ENCODE measurements around the gene NTRK3. TPM values are rescaled to one million over a fixed set of nuclear protein-coding genes. Genes with fewer than 3 reads are reported as not detected.

The NTRK3 gene
- total RNA-seq, 1 donor from 2014 or later: not detected

GRCh38 chr15:88196961-88197360, 59.6 kb downstream of the NTRK3 start:
- ChIA-PET POLR2A (no interaction called here), CTCF (no interaction called here)
- Mint-ChIP-seq H3K27ac (no peak overlapping the region), H3K9me3 (peaks cover 2% of the 10 kb centered on the region), H3K4me3 (no peak overlapping the region), H3K36me3 (ENCODE audit: low read depth) (no peaks in the 10 kb centered on the region), H3K4me1 (no peaks in the 10 kb centered on the region), H3K27me3 (peaks cover 8% of the 10 kb centered on the region)
- ATAC-seq (ENCODE audit: low read depth): no peak
- intact Hi-C loops (cut with micrococcal nuclease): no loop called here
- no peak for DNase-seq
- TF ChIP-seq, protein P1, sequence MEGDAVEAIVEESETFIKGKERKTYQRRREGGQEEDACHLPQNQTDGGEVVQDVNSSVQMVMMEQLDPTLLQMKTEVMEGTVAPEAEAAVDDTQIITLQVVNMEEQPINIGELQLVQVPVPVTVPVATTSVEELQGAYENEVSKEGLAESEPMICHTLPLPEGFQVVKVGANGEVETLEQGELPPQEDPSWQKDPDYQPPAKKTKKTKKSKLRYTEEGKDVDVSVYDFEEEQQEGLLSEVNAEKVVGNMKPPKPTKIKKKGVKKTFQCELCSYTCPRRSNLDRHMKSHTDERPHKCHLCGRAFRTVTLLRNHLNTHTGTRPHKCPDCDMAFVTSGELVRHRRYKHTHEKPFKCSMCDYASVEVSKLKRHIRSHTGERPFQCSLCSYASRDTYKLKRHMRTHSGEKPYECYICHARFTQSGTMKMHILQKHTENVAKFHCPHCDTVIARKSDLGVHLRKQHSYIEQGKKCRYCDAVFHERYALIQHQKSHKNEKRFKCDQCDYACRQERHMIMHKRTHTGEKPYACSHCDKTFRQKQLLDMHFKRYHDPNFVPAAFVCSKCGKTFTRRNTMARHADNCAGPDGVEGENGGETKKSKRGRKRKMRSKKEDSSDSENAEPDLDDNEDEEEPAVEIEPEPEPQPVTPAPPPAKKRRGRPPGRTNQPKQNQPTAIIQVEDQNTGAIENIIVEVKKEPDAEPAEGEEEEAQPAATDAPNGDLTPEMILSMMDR (IDR thresholded peaks at IDR 0.05): no peak

DNA sequence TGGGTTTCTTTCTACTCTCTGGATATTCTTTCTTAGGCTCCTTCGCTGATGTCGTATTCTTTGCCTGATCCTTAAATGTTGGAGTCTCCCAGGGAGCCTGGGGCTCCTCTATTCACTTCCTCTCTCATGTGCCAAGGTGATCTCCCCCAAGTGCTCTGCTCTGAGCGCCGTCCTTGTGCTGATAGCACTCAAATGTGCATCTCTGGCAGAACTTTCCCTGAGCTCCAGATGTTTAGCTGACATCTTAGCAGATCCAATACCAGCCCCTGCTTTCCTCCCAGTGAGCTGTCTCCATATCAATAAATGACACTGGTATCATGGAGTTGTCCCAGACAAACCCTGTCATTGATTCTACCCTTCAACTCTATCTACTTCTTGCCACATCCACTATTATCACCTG, 62.4 kb downstream of the NTRK3 start:
- TF ChIP-seq, protein P1 (IDR thresholded peaks at IDR 0.05): no peak
- no peak overlapping the region for H3K4me3 Mint-ChIP-seq
- H3K36me3 Mint-ChIP-seq (ENCODE audit: low read depth): no peaks in the 10 kb centered on the region
- H3K27me3 Mint-ChIP-seq: peaks cover 8% of the 10 kb centered on the region
- no peaks in the 10 kb centered on the region for H3K4me1 Mint-ChIP-seq
- ATAC-seq (ENCODE audit: low read depth) (no peak), DNase-seq (no peak)
- POLR2A ChIA-PET: no interaction called here
- peaks cover 2% of the 10 kb centered on the region for H3K9me3 Mint-ChIP-seq
- intact Hi-C loops (cut with micrococcal nuclease): no loop called here
- CTCF ChIA-PET: no interaction called here
- no peak overlapping the region for H3K27ac Mint-ChIP-seq

DNA sequence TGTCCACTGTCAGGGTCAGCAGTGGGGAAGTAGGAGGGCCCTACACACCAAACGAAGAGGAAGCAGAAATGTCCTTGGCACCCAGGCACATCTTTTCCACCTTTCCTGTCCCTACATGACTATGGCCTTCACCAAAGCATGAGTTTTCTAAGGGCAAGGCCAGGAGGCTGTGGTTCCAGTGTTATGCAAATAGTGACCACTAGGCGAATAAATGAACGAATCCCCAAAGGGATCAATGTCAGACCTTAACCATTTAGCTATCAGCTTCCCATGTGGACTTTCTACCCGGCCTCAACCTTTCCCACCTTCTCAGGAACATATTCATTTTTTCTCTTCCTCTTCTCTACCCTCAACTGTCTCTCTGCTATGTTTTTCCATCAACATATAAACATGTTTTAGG, 63.1 kb downstream of the NTRK3 start:
- ChIA-PET CTCF (no interaction called here), POLR2A (no interaction called here)
- TF ChIP-seq, protein P1 (IDR thresholded peaks at IDR 0.05): no peak
- Mint-ChIP-seq H3K36me3 (ENCODE audit: low read depth) (no peaks in the 10 kb centered on the region), H3K4me3 (no peak overlapping the region), H3K4me1 (no peaks in the 10 kb centered on the region), H3K27me3 (peaks cover 8% of the 10 kb centered on the region), H3K27ac (no peak overlapping the region), H3K9me3 (peaks cover 2% of the 10 kb centered on the region)
- intact Hi-C loops (cut with micrococcal nuclease): no loop called here
- DNase-seq: no peak
- ATAC-seq (ENCODE audit: low read depth): no peak

- ATAC-seq (ENCODE audit: low read depth) (no peak), DNase-seq (no peak)
- Mint-ChIP-seq H3K9me3 (peaks cover 1% of the 10 kb centered on the region), H3K4me1 (no peaks in the 10 kb centered on the region), H3K27me3 (peaks cover 9% of the 10 kb centered on the region), H3K4me3 (no peak overlapping the region), H3K36me3 (ENCODE audit: low read depth) (no peaks in the 10 kb centered on the region), H3K27ac (no peak overlapping the region)
- intact Hi-C loops (cut with micrococcal nuclease): no loop called here
- CTCF ChIA-PET: no interaction called here
- TF ChIP-seq, protein P1 (IDR thresholded peaks at IDR 0.05): no peak
- POLR2A ChIA-PET: no interaction called here
These were observed 64.8 kb downstream of the NTRK3 start for GRCh38 chr15:88191812-88192165.

- no peak overlapping the region for H3K27ac Mint-ChIP-seq
- CTCF ChIA-PET: no interaction called here
- H3K9me3 Mint-ChIP-seq: no peaks in the 10 kb centered on the region
- TF ChIP-seq, protein P1 (IDR thresholded peaks at IDR 0.05): no peak
- ATAC-seq (ENCODE audit: low read depth): no peak
- DNase-seq: no peak
- no peaks in the 10 kb centered on the region for H3K4me1 Mint-ChIP-seq
- H3K4me3 Mint-ChIP-seq: no peak overlapping the region
- H3K27me3 Mint-ChIP-seq: peaks cover 9% of the 10 kb centered on the region
- POLR2A ChIA-PET: no interaction called here
- intact Hi-C loops (cut with micrococcal nuclease): no loop called here
- no peaks in the 10 kb centered on the region for H3K36me3 Mint-ChIP-seq (ENCODE audit: low read depth)
These were observed 66.3 kb downstream of the NTRK3 start for GRCh38 chr15:88190232-88190631.

All from activated B cell treated with CpG ODN at 0.5 μM for 24 hours (primary cell).